Pulmonary artery endothelial cell (primary cell): ENCODE results near the gene PTPN21. TPM values are rescaled to one million over a fixed set of nuclear protein-coding genes. Genes with fewer than 3 reads are reported as not detected.
"Not testable (repeated sequence)": the region's sequence is repeated elsewhere in the genome, so short reads cannot be mapped to it uniquely, and the experiment has no call there.

ENCODE experiments used
- DNase-seq: peaks from one replicate; pipeline ENCODE4 v3.0.0-alpha.2; 2011; ENCODE audit warnings: low read depth, low spot score
- total RNA-seq: library from RNA; depleted of rRNA; stranded (reverse); fragments of >200 nt; gene quantifications from 2 replicates; pipeline ENCODE4 v1.2.3, GENCODE V29; 2014

Gene PTPN21
- total RNA-seq, 1 donor from 2014 or later = 4.7 TPM

- DNase-seq = no peak
Measured at GRCh38 chr14:88551980-88552431, 2.8 kb downstream of the PTPN21 start.

- DNase-seq = peak; percentile 48
Measured at GRCh38 chr14:88551094-88551870, 3.5 kb downstream of the PTPN21 start.

GRCh38 chr14:88550078-88550477 is 4.7 kb downstream of the PTPN21 start:
- DNase-seq = no peak

GRCh38 chr14:88547386-88547780 is 7.4 kb downstream of the PTPN21 start:
- DNase-seq = no peak

- no peak for DNase-seq
Measured at GRCh38 chr14:88546621-88547385, 8.0 kb downstream of the PTPN21 start.

GRCh38 chr14:88545256-88545655 is 9.6 kb downstream of the PTPN21 start:
- DNase-seq = no peak

GRCh38 chr14:88542857-88543795 is 11.7 kb downstream of the PTPN21 start:
- DNase-seq = no peak

- DNase-seq = no peak
Measured at GRCh38 chr14:88541324-88541723, 13.5 kb downstream of the PTPN21 start.

- no peak for DNase-seq
Measured at GRCh38 chr14:88535813-88536212, 19.0 kb downstream of the PTPN21 start.

GRCh38 chr14:88535149-88535548 is 19.7 kb downstream of the PTPN21 start:
- no peak for DNase-seq

- no peak for DNase-seq
Measured at GRCh38 chr14:88533064-88533602, 21.7 kb downstream of the PTPN21 start.

GRCh38 chr14:88529889-88530288 is 24.9 kb downstream of the PTPN21 start:
- DNase-seq = not testable (repeated sequence)

- DNase-seq = no peak
Measured at GRCh38 chr14:88522393-88522792, 32.4 kb downstream of the PTPN21 start.

- no peak for DNase-seq
Measured at GRCh38 chr14:88521818-88522217, 33.0 kb downstream of the PTPN21 start.

GRCh38 chr14:88519907-88520306 is 34.9 kb downstream of the PTPN21 start:
- no peak for DNase-seq

- DNase-seq = no peak
Measured at GRCh38 chr14:88518592-88519512, 36.0 kb downstream of the PTPN21 start.

GRCh38 chr14:88516861-88517357 is 37.9 kb downstream of the PTPN21 start:
- DNase-seq = no peak

GRCh38 chr14:88515499-88516221 is 39.1 kb downstream of the PTPN21 start:
- no peak for DNase-seq

GRCh38 chr14:88507208-88507607 is 47.6 kb downstream of the PTPN21 start:
- DNase-seq = no peak
